ENCODE data around the gene JARID2.

JARID2 gene

GRCh38 chr6:15336900-15337560, 91.2 kb downstream of the JARID2 start:
- intact Hi-C loops (cut with DNase I), result no loop called here
- no peak for DNase-seq

GRCh38 chr6:15337582-15337981, 91.7 kb downstream of the JARID2 start:
- DNase-seq, result no peak
- intact Hi-C loops (cut with DNase I), result no loop called here

- DNase-seq, result no peak
- intact Hi-C loops (cut with DNase I), result no loop called here
These were observed 92.6 kb downstream of the JARID2 start for GRCh38 chr6:15338476-15338875.

- intact Hi-C loops (cut with DNase I), result no loop called here
- no peak for DNase-seq
These were observed 93.2 kb downstream of the JARID2 start for GRCh38 chr6:15339081-15339480.

GRCh38 chr6:15340105-15340601, 94.3 kb downstream of the JARID2 start:
- intact Hi-C loops (cut with DNase I), result no loop called here
- DNase-seq, result no peak

GRCh38 chr6:15340775-15341174, 94.9 kb downstream of the JARID2 start:
- no peak for DNase-seq
- intact Hi-C loops (cut with DNase I), result no loop called here

- no peak for DNase-seq
- intact Hi-C loops (cut with DNase I), result no loop called here
These were observed 95.6 kb downstream of the JARID2 start for GRCh38 chr6:15341311-15342001.

GRCh38 chr6:15342114-15342513, 96.2 kb downstream of the JARID2 start:
- intact Hi-C loops (cut with DNase I), result no loop called here
- DNase-seq, result no peak

- no peak for DNase-seq
- intact Hi-C loops (cut with DNase I), result no loop called here
These were observed 97.8 kb downstream of the JARID2 start for GRCh38 chr6:15343490-15344191.

- intact Hi-C loops (cut with DNase I), result no loop called here
- no peak for DNase-seq
These were observed 98.3 kb downstream of the JARID2 start for GRCh38 chr6:15344192-15344519.

GRCh38 chr6:15344831-15345230, 99.0 kb downstream of the JARID2 start:
- intact Hi-C loops (cut with DNase I), result no loop called here
- DNase-seq, result no peak

- DNase-seq, result no peak
- intact Hi-C loops (cut with DNase I), result no loop called here
These were observed 100.4 kb downstream of the JARID2 start for GRCh38 chr6:15346315-15346714.

GRCh38 chr6:15348528-15348927, 102.7 kb downstream of the JARID2 start:
- DNase-seq, result peak in 2 of 42 donors; percentile 24 to 29
- intact Hi-C loops (cut with DNase I), result no loop called here

GRCh38 chr6:15349379-15349778, 103.5 kb downstream of the JARID2 start:
- intact Hi-C loops (cut with DNase I), result no loop called here
- no peak for DNase-seq

- intact Hi-C loops (cut with DNase I), result no loop called here
- DNase-seq, result no peak
These were observed 104.7 kb downstream of the JARID2 start for GRCh38 chr6:15350386-15351083.

GRCh38 chr6:15351631-15352030, 105.8 kb downstream of the JARID2 start:
- intact Hi-C loops (cut with DNase I), result no loop called here
- peak in 18 of 42 donors; percentile 12 to 77 (median 34) for DNase-seq

- DNase-seq, result no peak
- intact Hi-C loops (cut with DNase I), result no loop called here
These were observed 106.4 kb downstream of the JARID2 start for GRCh38 chr6:15352220-15352619.

GRCh38 chr6:15352845-15353244, 107.0 kb downstream of the JARID2 start:
- DNase-seq, result no peak
- intact Hi-C loops (cut with DNase I), result no loop called here

GRCh38 chr6:15355683-15356099, 109.8 kb downstream of the JARID2 start:
- intact Hi-C loops (cut with DNase I), result no loop called here
- DNase-seq, result no peak

GRCh38 chr6:15356179-15356578, 110.3 kb downstream of the JARID2 start:
- intact Hi-C loops (cut with DNase I), result no loop called here

More at GRCh38 chr6:15356179-15356578, 110.3 kb downstream of the JARID2 start:
- DNase-seq, result no peak

All from head of caudate nucleus (tissue), 42 donors.